HEK293 (cell line): ENCODE measurements around the gene RASGRF2.

Source experiments
- CTCF ChIA-PET: fragments of 350-600 bp; formaldehyde crosslinking; extraction: SDS; loops from one replicate; lab custom pipeline; 2021; ENCODE audit warnings: antibody characterized with exemption; lab: Yijun Ruan, JAX
- POLR2A ChIA-PET: fragments of 300-600 bp; formaldehyde crosslinking; extraction: SDS; loops from one replicate; lab custom pipeline; 2020; ENCODE audit warnings: antibody characterized with exemption, inconsistent platforms; lab: Yijun Ruan, JAX
- H3K27ac ChIP-seq: fragments of 200-500 bp; sonication (Bioruptor generic); 2 replicates; pipeline ENCODE4 v1.5.1; 2014; ENCODE audit warnings: low read depth, low read length, control low read depth, inconsistent platforms; ENCODE audit errors: extremely low read depth
- H3K36me3 ChIP-seq, 2 experiments: fragments of 200-500 bp in 1 of 2; sonication (Bioruptor generic) in 1 of 2; 1 replicate in 1 of 2; 2 replicates in 1 of 2; pipeline ENCODE4 v1.5.1; 2014 to 2017; ENCODE audit warnings: inconsistent platforms in 2 of 2, low read length in 2 of 2; ENCODE audit not compliant: control insufficient read depth in 2 of 2, insufficient read depth in 1 of 2
- H3K4me1 ChIP-seq: fragments of 200-500 bp; sonication (Bioruptor generic); 2 replicates; pipeline ENCODE4 v1.5.1; 2014; ENCODE audit warnings: mild to moderate bottlenecking, low read length, inconsistent platforms; ENCODE audit not compliant: control insufficient read depth, insufficient read depth
- H3K4me3 ChIP-seq: 2 replicates; pipeline ENCODE4 v1.5.1; 2011; ENCODE audit warnings: low read depth, mild to moderate bottlenecking, control low read depth, low read length, moderate library complexity
- H3K9me3 ChIP-seq: fragments of 200-500 bp; sonication (Bioruptor generic); 2 replicates; pipeline ENCODE4 v1.5.1; 2014; ENCODE audit warnings: low read depth, low read length, inconsistent platforms; ENCODE audit not compliant: control insufficient read depth, insufficient read depth
- GFI1B ChIP-seq: fragments of 450-650 bp; formaldehyde crosslinking; IDR thresholded peaks from 2 replicates; pipeline ENCODE4 v1.5.1; 2016; ENCODE audit warnings: missing biosample characterization, missing genetic modification characterization
- OVOL3 ChIP-seq: fragments of 450-650 bp; formaldehyde crosslinking; IDR thresholded peaks from 2 replicates; pipeline ENCODE4 v1.5.1; 2016; ENCODE audit warnings: missing biosample characterization, missing genetic modification characterization
- YY1 ChIP-seq: fragments of 450-650 bp; formaldehyde crosslinking; IDR thresholded peaks from 2 replicates; pipeline ENCODE4 v1.5.1; 2018; ENCODE audit warnings: missing biosample characterization, missing genetic modification characterization
- ZBTB21 ChIP-seq: fragments of 450-650 bp; formaldehyde crosslinking; IDR thresholded peaks from 2 replicates; pipeline ENCODE4 v1.5.1; 2017; ENCODE audit warnings: missing biosample characterization, missing genetic modification characterization
- ZFP41 ChIP-seq: fragments of 450-650 bp; formaldehyde crosslinking; IDR thresholded peaks from 2 replicates; pipeline ENCODE4 v1.5.1; 2016; ENCODE audit warnings: missing biosample characterization, missing genetic modification characterization, borderline replicate concordance
- ZFP69B ChIP-seq: fragments of 450-650 bp; formaldehyde crosslinking; IDR thresholded peaks from 2 replicates; pipeline ENCODE4 v1.5.1; 2016; ENCODE audit warnings: missing biosample characterization, missing genetic modification characterization
- ZNF174 ChIP-seq: fragments of 450-650 bp; formaldehyde crosslinking; IDR thresholded peaks from 2 replicates; pipeline ENCODE4 v1.5.0; 2017; ENCODE audit warnings: missing biosample characterization, mild to moderate bottlenecking, missing genetic modification characterization
- ZNF223 ChIP-seq: fragments of 450-650 bp; formaldehyde crosslinking; IDR thresholded peaks from 2 replicates; pipeline ENCODE4 v1.5.1; 2016; ENCODE audit warnings: missing biosample characterization, missing genetic modification characterization
- ZNF24 ChIP-seq: fragments of 450-650 bp; formaldehyde crosslinking; IDR thresholded peaks from 2 replicates; pipeline ENCODE4 v1.5.1; 2016; ENCODE audit warnings: missing biosample characterization, missing genetic modification characterization
- ZNF311 ChIP-seq: fragments of 450-650 bp; formaldehyde crosslinking; IDR thresholded peaks from 2 replicates; pipeline ENCODE4 v1.5.1; 2017; ENCODE audit warnings: missing biosample characterization, missing genetic modification characterization, borderline replicate concordance
- ZNF518A ChIP-seq: fragments of 450-650 bp; formaldehyde crosslinking; conservative IDR thresholded peaks from 2 replicates; pipeline ENCODE4 v1.5.1; 2016; ENCODE audit warnings: low read depth, missing biosample characterization, missing genetic modification characterization
- ZNF558 ChIP-seq: fragments of 450-650 bp; formaldehyde crosslinking; IDR thresholded peaks from 2 replicates; pipeline ENCODE4 v1.5.1; 2016; ENCODE audit warnings: missing biosample characterization, missing genetic modification characterization
- ZNF571 ChIP-seq: fragments of 450-650 bp; formaldehyde crosslinking; IDR thresholded peaks from 2 replicates; pipeline ENCODE4 v1.5.0; 2017; ENCODE audit warnings: missing biosample characterization, missing genetic modification characterization
- ZNF596 ChIP-seq: fragments of 450-650 bp; IDR thresholded peaks from 2 replicates; pipeline ENCODE4 v1.5.0; 2018; ENCODE audit warnings: missing biosample characterization, mild to moderate bottlenecking, missing genetic modification characterization, moderate library complexity
- ZNF629 ChIP-seq: fragments of 450-650 bp; formaldehyde crosslinking; IDR thresholded peaks from 2 replicates; pipeline ENCODE4 v1.5.1; 2017; ENCODE audit warnings: missing biosample characterization, missing genetic modification characterization
- ZNF660 ChIP-seq: fragments of 450-650 bp; IDR thresholded peaks from 2 replicates; pipeline ENCODE4 v1.5.1; 2018; ENCODE audit warnings: missing biosample characterization, mild to moderate bottlenecking, missing genetic modification characterization
- ZNF843 ChIP-seq: fragments of 450-650 bp; formaldehyde crosslinking; IDR thresholded peaks from 2 replicates; pipeline ENCODE4 v1.5.1; 2016; ENCODE audit warnings: missing biosample characterization, missing genetic modification characterization
- ZSCAN23 ChIP-seq: fragments of 450-650 bp; formaldehyde crosslinking; IDR thresholded peaks from 2 replicates; pipeline ENCODE4 v1.5.1; 2016; ENCODE audit warnings: missing biosample characterization, missing genetic modification characterization

RASGRF2 gene

GRCh38 chr5:81154725-81155124, 194.6 kb downstream of the RASGRF2 start (continued):
- no peak for TF ChIP-seq YY1 (tag by site-specific recombination)

- Histone ChIP-seq H3K27ac (no peak overlapping the region), H3K9me3 (no peaks in the 10 kb centered on the region)
- CTCF ChIA-PET, result no interaction called here
- POLR2A ChIA-PET, result no interaction called here
- TF ChIP-seq ZNF518A (tag by site-specific recombination), result no peak
- TF ChIP-seq, all 188 proteins: peak for 0
- no peak overlapping the region for H3K4me3 ChIP-seq
- no peaks in the 10 kb centered on the region for H3K4me1 ChIP-seq
- H3K36me3 ChIP-seq, result no peaks in the 10 kb centered on the region
These were observed 196.6 kb downstream of the RASGRF2 start for GRCh38 chr5:81156732-81157131.

- Histone ChIP-seq H3K4me1 (no peaks in the 10 kb centered on the region), H3K36me3 (no peaks in the 10 kb centered on the region), H3K4me3 (no peak overlapping the region), H3K9me3 (no peaks in the 10 kb centered on the region), H3K27ac (no peak overlapping the region)
- ChIA-PET CTCF (interaction anchor here (1.2 to 1.4 kb wide), 2 partner anchors 53 to 449 kb away, joined by 3 to 5 read pairs; no protein-coding TSS in a partner anchor), POLR2A (no interaction called here)
- 0 out of 2 replicates have a peak, but pooled peaks have one; percentile 6 for TF ChIP-seq ZNF596 (tag by site-specific recombination)
- TF ChIP-seq ZBTB21, result no peak
- TF ChIP-seq ZNF629, result no peak
- no peak for TF ChIP-seq ZNF660 (tag by site-specific recombination)
- no peak for TF ChIP-seq ZNF571 (tag by site-specific recombination)
These were observed 200.9 kb downstream of the RASGRF2 start for GRCh38 chr5:81161012-81161601.

- Histone ChIP-seq H3K27ac (no peak overlapping the region), H3K9me3 (no peaks in the 10 kb centered on the region), H3K4me1 (no peaks in the 10 kb centered on the region), H3K4me3 (no peak overlapping the region), H3K36me3 (no peaks in the 10 kb centered on the region)
- CTCF ChIA-PET, result interaction anchor here (0.6 to 1.3 kb wide), 2 partner anchors 33 to 135 kb away, joined by 4 read pairs; no protein-coding TSS in a partner anchor
- TF ChIP-seq ZFP41, result no peak
- no peak for TF ChIP-seq ZNF843 (tag by site-specific recombination)
- TF ChIP-seq ZNF223 (tag by site-specific recombination), result no peak
- no peak for TF ChIP-seq ZNF174 (tag by site-specific recombination)
- no peak for TF ChIP-seq ZFP69B (tag by site-specific recombination)
- TF ChIP-seq ZNF24, result no peak
- TF ChIP-seq ZNF558 (tag by site-specific recombination), result no peak
- TF ChIP-seq OVOL3 (tag by site-specific recombination), result no peak
- no peak for TF ChIP-seq ZSCAN23
- no peak for TF ChIP-seq ZNF311 (tag by site-specific recombination)
- TF ChIP-seq YY1 (tag by site-specific recombination), result no peak
- TF ChIP-seq GFI1B (tag by site-specific recombination), result no peak
- POLR2A ChIA-PET, result no interaction called here
These were observed 202.3 kb downstream of the RASGRF2 start for GRCh38 chr5:81162501-81162900.
